Loucy (cell line): ENCODE data around the gene TPO.
"Not testable (repeated sequence)": the region's sequence is repeated elsewhere in the genome, so short reads cannot be mapped to it uniquely, and the experiment has no call there.

Experiments
- H2AFZ ChIP-seq: fragments of 200-600 bp; sonication (generic); 2 replicates; pipeline ENCODE4 v1.6.0; 2016; ENCODE audit warnings: antibody characterized with exemption, mild to moderate bottlenecking, low read length, moderate library complexity
- H3F3A ChIP-seq: fragments of 200-600 bp; 2 replicates; pipeline ENCODE4 v1.6.0; 2016; ENCODE audit warnings: antibody characterized with exemption, low read depth, mild to moderate bottlenecking
- H3K27me3 ChIP-seq: fragments of 200-600 bp; sonication (generic); 2 replicates; pipeline ENCODE4 v1.6.1; 2014; ENCODE audit warnings: low read length, mild to moderate bottlenecking; ENCODE audit not compliant: insufficient read depth, poor library complexity, severe bottlenecking
- H3K36me3 ChIP-seq: fragments of 200-600 bp; sonication (generic); 2 replicates; pipeline ENCODE4 v1.6.1; 2016; ENCODE audit warnings: low read length; ENCODE audit not compliant: insufficient read depth
- H3K4me1 ChIP-seq: fragments of 200-600 bp; sonication (generic); 2 replicates; pipeline ENCODE4 v1.5.1; 2014; ENCODE audit warnings: low read length, mild to moderate bottlenecking; ENCODE audit not compliant: insufficient read depth, poor library complexity, severe bottlenecking
- H3K4me2 ChIP-seq: fragments of 200-600 bp; sonication (generic); 2 replicates; pipeline ENCODE4 v1.6.0; 2014; ENCODE audit warnings: antibody characterized with exemption, low read length, low read depth, mild to moderate bottlenecking; ENCODE audit not compliant: poor library complexity, severe bottlenecking
- H3K4me3 ChIP-seq: fragments of 200-600 bp; sonication (generic); 2 replicates; pipeline ENCODE4 v1.5.1; 2014; ENCODE audit warnings: low read length, mild to moderate bottlenecking, mixed read lengths; ENCODE audit not compliant: poor library complexity, severe bottlenecking
- H3K79me2 ChIP-seq: fragments of 200-600 bp; sonication (generic); 2 replicates; pipeline ENCODE4 v1.6.1; 2014; ENCODE audit warnings: low read length; ENCODE audit not compliant: insufficient read depth
- H3K9ac ChIP-seq: fragments of 200-600 bp; sonication (generic); 2 replicates; pipeline ENCODE4 v1.6.0; 2014; ENCODE audit warnings: mild to moderate bottlenecking, low read depth, low read length, moderate library complexity; ENCODE audit not compliant: poor library complexity, severe bottlenecking
- H3K9me2 ChIP-seq: fragments of 200-600 bp; sonication (generic); replicated peaks from 2 replicates; pipeline ENCODE4 v1.6.1; 2016; ENCODE audit warnings: low read depth, low read length, mixed read lengths
- H3K9me3 ChIP-seq: fragments of 200-600 bp; sonication (generic); 2 replicates; pipeline ENCODE4 v1.6.1; 2014; ENCODE audit warnings: mild to moderate bottlenecking, antibody characterized with exemption, low read length, low read depth; ENCODE audit not compliant: insufficient read depth
- H4K20me1 ChIP-seq: fragments of 200-600 bp; sonication (generic); 2 replicates; pipeline ENCODE4 v1.6.0; 2014; ENCODE audit warnings: antibody characterized with exemption, low read length, mild to moderate bottlenecking; ENCODE audit not compliant: insufficient read depth, poor library complexity, severe bottlenecking
- EZH2phosphoT487 ChIP-seq: fragments of 200-600 bp; IDR thresholded peaks from 2 replicates; pipeline ENCODE4 v1.6.1; 2018; ENCODE audit warnings: antibody characterized with exemption, mild to moderate bottlenecking, moderate library complexity, borderline replicate concordance
- TF ChIP-seq, protein P1 (sequence below): fragments of 200-600 bp; sonication (generic); conservative IDR thresholded peaks from 2 replicates; pipeline ENCODE4 v1.5.1; 2014; ENCODE audit warnings: mild to moderate bottlenecking, antibody characterized with exemption, low read length

The TPO gene

GRCh38 chr2:1515986-1516797 is 102.9 kb downstream of the TPO start:
- no peaks in the 10 kb centered on the region for H3K9me2 ChIP-seq
- peaks cover 24% of the 10 kb centered on the region for H3F3A ChIP-seq
- H2AFZ ChIP-seq, result no peak overlapping the region
- H3K79me2 ChIP-seq, result no peaks in the 10 kb centered on the region; the same call in none of the 2 replicates
- no peaks in the 10 kb centered on the region for H3K36me3 ChIP-seq
- H3K9ac ChIP-seq, result peak overlapping the region; percentile 69
- no peaks in the 10 kb centered on the region for H3K27me3 ChIP-seq
- H3K9me3 ChIP-seq, result no peaks in the 10 kb centered on the region
- peaks cover 61% of the 10 kb centered on the region for H3K4me1 ChIP-seq
- H3K4me3 ChIP-seq, result no peak overlapping the region
- H3K4me2 ChIP-seq, result peak overlapping the region; percentile 25
- H4K20me1 ChIP-seq, result no peaks in the 10 kb centered on the region
- TF ChIP-seq, protein P1, sequence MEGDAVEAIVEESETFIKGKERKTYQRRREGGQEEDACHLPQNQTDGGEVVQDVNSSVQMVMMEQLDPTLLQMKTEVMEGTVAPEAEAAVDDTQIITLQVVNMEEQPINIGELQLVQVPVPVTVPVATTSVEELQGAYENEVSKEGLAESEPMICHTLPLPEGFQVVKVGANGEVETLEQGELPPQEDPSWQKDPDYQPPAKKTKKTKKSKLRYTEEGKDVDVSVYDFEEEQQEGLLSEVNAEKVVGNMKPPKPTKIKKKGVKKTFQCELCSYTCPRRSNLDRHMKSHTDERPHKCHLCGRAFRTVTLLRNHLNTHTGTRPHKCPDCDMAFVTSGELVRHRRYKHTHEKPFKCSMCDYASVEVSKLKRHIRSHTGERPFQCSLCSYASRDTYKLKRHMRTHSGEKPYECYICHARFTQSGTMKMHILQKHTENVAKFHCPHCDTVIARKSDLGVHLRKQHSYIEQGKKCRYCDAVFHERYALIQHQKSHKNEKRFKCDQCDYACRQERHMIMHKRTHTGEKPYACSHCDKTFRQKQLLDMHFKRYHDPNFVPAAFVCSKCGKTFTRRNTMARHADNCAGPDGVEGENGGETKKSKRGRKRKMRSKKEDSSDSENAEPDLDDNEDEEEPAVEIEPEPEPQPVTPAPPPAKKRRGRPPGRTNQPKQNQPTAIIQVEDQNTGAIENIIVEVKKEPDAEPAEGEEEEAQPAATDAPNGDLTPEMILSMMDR, result no peak
- no peak for TF ChIP-seq EZH2phosphoT487

- no peaks in the 10 kb centered on the region for H4K20me1 ChIP-seq
- H3K9me3 ChIP-seq, result no peaks in the 10 kb centered on the region
- no peaks in the 10 kb centered on the region for H3K36me3 ChIP-seq
- peaks cover 24% of the 10 kb centered on the region for H3F3A ChIP-seq
- peak overlapping the region; percentile 64 for H3K4me3 ChIP-seq
- H2AFZ ChIP-seq, result no peak overlapping the region
- no peaks in the 10 kb centered on the region; the same call in none of the 2 replicates for H3K79me2 ChIP-seq
- H3K4me1 ChIP-seq, result peaks cover 61% of the 10 kb centered on the region
- H3K4me2 ChIP-seq, result peak overlapping the region; percentile 69
- TF ChIP-seq, protein P1, result no peak
- TF ChIP-seq EZH2phosphoT487, result no peak
- no peaks in the 10 kb centered on the region for H3K9me2 ChIP-seq
- H3K9ac ChIP-seq, result peak overlapping the region; percentile 69
- no peaks in the 10 kb centered on the region for H3K27me3 ChIP-seq
Measured at GRCh38 chr2:1516798-1517060, 103.5 kb downstream of the TPO start.

DNA sequence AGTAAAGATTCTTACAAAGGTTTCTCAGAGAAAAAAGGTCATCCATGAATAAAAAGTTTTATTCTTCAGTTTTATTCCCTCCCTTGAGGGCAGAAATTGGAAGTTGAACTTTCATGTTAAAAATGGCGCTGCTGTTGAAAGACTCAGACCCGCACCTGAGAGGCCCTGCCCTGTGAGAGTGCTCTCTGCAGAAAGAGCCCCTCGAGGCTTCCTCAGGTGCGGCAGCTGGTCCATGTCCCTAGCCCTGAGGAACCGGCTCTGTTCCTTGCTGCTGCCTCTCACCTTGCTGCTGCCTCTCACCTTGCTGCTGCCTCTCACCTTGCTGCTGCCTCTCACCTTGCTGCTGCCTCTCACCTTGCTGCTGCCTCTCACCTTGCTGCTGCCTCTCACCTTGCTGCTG is 104.0 kb downstream of the TPO start:
- H3K9me3 ChIP-seq, H3K27me3 ChIP-seq, H3K79me2 ChIP-seq, H4K20me1 ChIP-seq, H3K36me3 ChIP-seq, H3K9me2 ChIP-seq, H2AFZ ChIP-seq: not testable (repeated sequence)
- peak overlapping the region; percentile 69 for H3K4me2 ChIP-seq
- H3K4me1 ChIP-seq, result peaks cover 61% of the 10 kb centered on the region
- H3F3A ChIP-seq, result peaks cover 24% of the 10 kb centered on the region
- H3K9ac ChIP-seq, result peak overlapping the region; percentile 69
- peak overlapping the region; percentile 64 for H3K4me3 ChIP-seq

GRCh38 chr2:1517786-1518185 is 104.5 kb downstream of the TPO start:
- Histone ChIP-seq H3F3A (peaks cover 24% of the 10 kb centered on the region), H3K79me2 (no peaks in the 10 kb centered on the region; the same call in none of the 2 replicates), H3K9me3 (no peaks in the 10 kb centered on the region), H3K4me2 (peak overlapping the region; percentile 69), H3K4me1 (peaks cover 61% of the 10 kb centered on the region), H4K20me1 (no peaks in the 10 kb centered on the region), H3K27me3 (no peaks in the 10 kb centered on the region), H3K9ac (peak overlapping the region; percentile 69), H3K9me2 (no peaks in the 10 kb centered on the region), H2AFZ (no peak overlapping the region), H3K4me3 (peak overlapping the region; percentile 64), H3K36me3 (no peaks in the 10 kb centered on the region)
- TF ChIP-seq, protein P1, result no peak
- TF ChIP-seq EZH2phosphoT487, result no peak
